ENCODE measurements around the gene CLSTN1. TPM values are rescaled to one million over a fixed set of nuclear protein-coding genes. Genes with fewer than 3 reads are reported as not detected.

The CLSTN1 gene
- total RNA-seq, 1 donor from 2014 or later: 51.1 TPM

DNA sequence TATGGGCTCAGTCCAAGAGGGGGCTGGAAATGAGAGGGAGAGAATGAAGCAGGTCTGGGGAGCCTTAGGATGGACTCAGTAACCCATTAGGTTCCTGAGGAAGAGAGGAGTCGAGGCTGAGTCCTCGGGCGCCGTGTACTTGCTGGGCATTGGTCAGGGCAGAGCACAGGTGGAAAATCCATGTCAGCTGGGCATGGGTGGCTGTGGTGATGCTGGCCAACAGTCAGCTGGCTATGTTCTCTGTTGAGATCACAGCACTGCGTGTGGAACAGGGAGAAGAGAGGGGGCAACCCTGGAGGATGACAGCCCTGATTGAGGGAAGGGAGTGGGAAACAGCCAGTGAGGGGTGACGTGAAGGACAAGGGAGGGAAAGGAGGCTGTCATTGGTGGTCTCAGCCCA lies 43.1 kb upstream of the CLSTN1 start:
- Histone ChIP-seq H3K4me3 (ENCODE audit: low read length in 3 of 3) (no peak overlapping the region), H3K36me3 (ENCODE audit: control insufficient read depth in 3 of 3, insufficient read depth in 3 of 3, low read length in 3 of 3) (peaks cover 0 to 26% (median 22%) of the 10 kb centered on the region in 3 donors), H3K4me1 (ENCODE audit: control insufficient read depth in 3 of 3, insufficient read depth in 3 of 3, low read length in 3 of 3) (peaks cover 8 to 14% (median 11%) of the 10 kb centered on the region in 3 donors), H3K27me3 (ENCODE audit: control insufficient read depth in 3 of 3, insufficient read depth in 3 of 3, low read length in 3 of 3) (no peaks in the 10 kb centered on the region), H3K9ac (ENCODE audit: low read depth in 1 of 3, low read length in 3 of 3) (no peak overlapping the region), H3K9me3 (ENCODE audit: control insufficient read depth in 3 of 3, low read length in 3 of 3) (no peaks in the 10 kb centered on the region), H3K27ac (ENCODE audit: low read depth, low read length) (no peak overlapping the region)

- H3K9ac ChIP-seq (ENCODE audit: low read depth in 1 of 3, low read length in 3 of 3): no peak overlapping the region
- no peak overlapping the region for H3K27ac ChIP-seq (ENCODE audit: low read depth, low read length)
- no peaks in the 10 kb centered on the region for H3K27me3 ChIP-seq (ENCODE audit: control insufficient read depth in 3 of 3, insufficient read depth in 3 of 3, low read length in 3 of 3)
- peaks cover 8 to 13% (median 11%) of the 10 kb centered on the region in 3 donors for H3K4me1 ChIP-seq (ENCODE audit: control insufficient read depth in 3 of 3, insufficient read depth in 3 of 3, low read length in 3 of 3)
- H3K36me3 ChIP-seq (ENCODE audit: control insufficient read depth in 3 of 3, insufficient read depth in 3 of 3, low read length in 3 of 3): peaks cover 0 to 21% (median 14%) of the 10 kb centered on the region in 3 donors
- no peak overlapping the region for H3K4me3 ChIP-seq (ENCODE audit: low read length in 3 of 3)
- no peaks in the 10 kb centered on the region for H3K9me3 ChIP-seq (ENCODE audit: control insufficient read depth in 3 of 3, low read length in 3 of 3)
Measured at GRCh38 chr1:9865724-9866123, 42.0 kb upstream of the CLSTN1 start.

DNA sequence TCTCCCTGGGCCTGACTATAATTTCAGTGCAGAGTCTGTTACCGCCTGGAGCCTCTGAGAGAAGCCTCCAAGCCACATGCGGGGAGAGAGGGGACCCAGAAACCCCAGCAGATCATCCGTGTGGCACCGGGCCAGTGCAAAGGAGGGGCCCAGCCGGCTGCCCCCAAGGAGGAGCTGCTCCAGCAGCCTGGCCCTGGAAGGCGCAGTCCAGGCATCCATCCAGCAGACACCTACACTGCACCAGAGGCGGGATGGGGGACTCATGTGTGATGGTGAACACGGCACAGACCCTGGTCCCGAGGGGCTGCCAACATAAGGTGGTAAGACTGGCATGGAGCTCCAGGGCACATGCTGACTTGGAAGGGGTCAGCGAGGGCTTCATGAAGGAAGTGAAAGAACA lies 39.6 kb upstream of the CLSTN1 start:
- H3K9me3 ChIP-seq (ENCODE audit: control insufficient read depth in 3 of 3, low read length in 3 of 3): no peaks in the 10 kb centered on the region
- H3K4me1 ChIP-seq (ENCODE audit: control insufficient read depth in 3 of 3, insufficient read depth in 3 of 3, low read length in 3 of 3): peaks cover 11 to 13% (median 11%) of the 10 kb centered on the region in 3 donors
- peak overlapping the region in 1 of 3 donors; percentile 23 for H3K9ac ChIP-seq (ENCODE audit: low read depth in 1 of 3, low read length in 3 of 3)
- no peak overlapping the region for H3K4me3 ChIP-seq (ENCODE audit: low read length in 3 of 3)
- no peak overlapping the region for H3K27ac ChIP-seq (ENCODE audit: low read depth, low read length)
- H3K27me3 ChIP-seq (ENCODE audit: control insufficient read depth in 3 of 3, insufficient read depth in 3 of 3, low read length in 3 of 3): no peaks in the 10 kb centered on the region
- H3K36me3 ChIP-seq (ENCODE audit: control insufficient read depth in 3 of 3, insufficient read depth in 3 of 3, low read length in 3 of 3): peaks cover 0 to 8% (median 4%) of the 10 kb centered on the region in 3 donors

- no peaks in the 10 kb centered on the region for H3K9me3 ChIP-seq (ENCODE audit: control insufficient read depth in 3 of 3, low read length in 3 of 3)
- peaks cover 0 to 9% (median 0%) of the 10 kb centered on the region in 3 donors for H3K36me3 ChIP-seq (ENCODE audit: control insufficient read depth in 3 of 3, insufficient read depth in 3 of 3, low read length in 3 of 3)
- H3K27me3 ChIP-seq (ENCODE audit: control insufficient read depth in 3 of 3, insufficient read depth in 3 of 3, low read length in 3 of 3): no peaks in the 10 kb centered on the region
- H3K27ac ChIP-seq (ENCODE audit: low read depth, low read length): no peak overlapping the region
- H3K4me3 ChIP-seq (ENCODE audit: low read length in 3 of 3): no peak overlapping the region
- H3K9ac ChIP-seq (ENCODE audit: low read depth in 1 of 3, low read length in 3 of 3): no peak overlapping the region
- peaks cover 9 to 13% (median 11%) of the 10 kb centered on the region in 3 donors for H3K4me1 ChIP-seq (ENCODE audit: control insufficient read depth in 3 of 3, insufficient read depth in 3 of 3, low read length in 3 of 3)
Measured at GRCh38 chr1:9861360-9861759, 37.6 kb upstream of the CLSTN1 start.

DNA sequence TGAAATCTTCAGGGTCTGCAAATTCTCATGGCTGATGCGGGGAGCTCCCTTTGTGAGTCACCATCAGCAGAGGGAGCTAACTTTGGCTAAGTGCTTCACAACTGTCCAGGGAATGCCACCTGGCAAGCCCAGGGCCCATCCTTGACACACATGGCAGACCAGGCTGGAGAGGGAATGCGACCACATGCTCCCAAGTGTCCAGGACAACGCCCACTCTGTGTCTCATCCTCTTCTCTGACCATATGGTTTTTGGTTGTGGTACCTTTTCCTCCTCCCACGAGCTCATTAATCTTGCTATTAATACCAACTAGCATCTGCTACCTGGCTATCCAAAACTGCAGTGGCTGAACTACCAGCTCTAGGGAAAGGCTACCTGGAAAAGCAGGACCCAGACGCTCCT lies 37.1 kb upstream of the CLSTN1 start:
- H3K27ac ChIP-seq (ENCODE audit: low read depth, low read length): no peak overlapping the region
- no peaks in the 10 kb centered on the region for H3K9me3 ChIP-seq (ENCODE audit: control insufficient read depth in 3 of 3, low read length in 3 of 3)
- H3K36me3 ChIP-seq (ENCODE audit: control insufficient read depth in 3 of 3, insufficient read depth in 3 of 3, low read length in 3 of 3): peaks cover 0 to 9% (median 0%) of the 10 kb centered on the region in 3 donors
- H3K4me1 ChIP-seq (ENCODE audit: control insufficient read depth in 3 of 3, insufficient read depth in 3 of 3, low read length in 3 of 3): peaks cover 9 to 11% (median 11%) of the 10 kb centered on the region in 3 donors
- H3K4me3 ChIP-seq (ENCODE audit: low read length in 3 of 3): no peak overlapping the region
- no peaks in the 10 kb centered on the region for H3K27me3 ChIP-seq (ENCODE audit: control insufficient read depth in 3 of 3, insufficient read depth in 3 of 3, low read length in 3 of 3)
- no peak overlapping the region for H3K9ac ChIP-seq (ENCODE audit: low read depth in 1 of 3, low read length in 3 of 3)

DNA sequence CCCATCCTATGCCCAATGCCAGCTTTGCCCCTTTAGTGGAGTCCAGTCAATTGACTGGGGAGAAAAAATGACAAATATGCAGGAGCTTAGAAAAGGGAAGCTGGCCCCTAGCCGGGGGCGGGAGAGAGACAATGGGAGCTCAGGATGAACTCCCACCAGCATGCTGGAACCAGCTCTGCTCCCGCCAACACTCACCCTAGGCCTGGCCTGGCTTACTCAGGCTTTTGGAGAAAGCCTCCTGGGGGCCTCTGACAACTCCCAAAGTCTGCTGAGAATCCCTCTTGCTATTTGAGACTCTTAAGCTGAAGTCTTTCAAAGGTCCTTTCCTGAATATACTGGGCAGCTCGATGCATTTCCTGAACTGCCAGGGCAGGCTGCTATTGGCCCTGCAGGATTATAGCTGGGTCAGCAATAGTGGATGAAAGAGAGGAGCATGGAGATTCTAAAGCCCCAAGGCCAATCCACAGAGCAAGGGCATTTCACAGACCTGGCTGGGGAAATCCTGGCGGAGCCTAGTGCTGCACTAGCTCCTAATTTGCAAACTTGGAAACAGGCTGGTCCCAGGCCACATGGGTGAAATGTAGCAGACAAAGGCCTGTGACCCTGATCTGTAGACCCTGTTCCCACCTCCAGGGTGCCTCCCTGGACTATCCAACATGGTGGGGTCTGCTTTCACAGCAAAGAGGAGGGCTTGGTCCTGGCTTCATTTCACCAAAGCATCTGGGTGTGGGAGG lies 35.7 kb upstream of the CLSTN1 start:
- peak overlapping the region in 1 of 3 donors; percentile 23 for H3K9ac ChIP-seq (ENCODE audit: low read depth in 1 of 3, low read length in 3 of 3)
- no peak overlapping the region for H3K27ac ChIP-seq (ENCODE audit: low read depth, low read length)
- no peak overlapping the region for H3K4me3 ChIP-seq (ENCODE audit: low read length in 3 of 3)
- H3K36me3 ChIP-seq (ENCODE audit: control insufficient read depth in 3 of 3, insufficient read depth in 3 of 3, low read length in 3 of 3): peaks cover 0 to 9% (median 0%) of the 10 kb centered on the region in 3 donors
- peaks cover 9 to 11% (median 10%) of the 10 kb centered on the region in 3 donors for H3K4me1 ChIP-seq (ENCODE audit: control insufficient read depth in 3 of 3, insufficient read depth in 3 of 3, low read length in 3 of 3)
- H3K9me3 ChIP-seq (ENCODE audit: control insufficient read depth in 3 of 3, low read length in 3 of 3): no peaks in the 10 kb centered on the region
- no peaks in the 10 kb centered on the region for H3K27me3 ChIP-seq (ENCODE audit: control insufficient read depth in 3 of 3, insufficient read depth in 3 of 3, low read length in 3 of 3)

DNA sequence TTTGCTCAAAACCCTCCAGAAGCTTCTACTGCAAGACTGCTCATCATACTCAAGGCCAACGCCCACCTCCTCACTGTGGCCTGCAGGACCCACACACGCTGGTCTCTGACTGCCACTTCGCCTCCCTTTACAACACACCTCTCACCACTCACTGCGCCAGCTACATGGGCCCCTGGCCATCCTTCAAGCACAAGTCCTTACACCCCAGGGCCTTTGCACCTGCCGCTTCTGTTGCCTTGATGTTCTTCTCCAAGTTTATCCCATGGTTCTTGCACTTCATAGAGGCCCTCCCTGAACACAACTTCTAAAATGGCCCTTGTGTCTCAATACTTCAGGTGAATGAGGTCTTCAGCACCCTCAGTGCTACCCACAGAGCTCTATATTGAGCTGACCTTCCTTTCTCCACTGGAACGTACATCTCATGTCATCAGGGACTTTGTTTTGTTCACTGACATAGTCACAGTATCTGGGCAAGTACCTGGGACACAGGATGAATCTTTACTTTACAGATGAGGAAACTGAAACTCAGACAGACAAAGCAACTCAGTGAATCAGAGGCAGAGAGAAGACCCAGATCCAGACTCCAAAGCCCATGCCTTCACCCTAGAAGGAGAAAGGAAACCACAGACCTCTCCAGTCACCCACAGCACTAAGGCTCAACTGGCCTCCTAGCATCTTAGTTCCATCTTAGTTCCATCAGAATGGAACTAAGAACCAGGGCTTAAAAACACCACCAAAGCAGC lies 34.7 kb upstream of the CLSTN1 start:
- H3K4me3 ChIP-seq (ENCODE audit: low read length in 3 of 3): no peak overlapping the region

GRCh38 chr1:9855186-9855585 lies 31.4 kb upstream of the CLSTN1 start:
- Histone ChIP-seq H3K27me3 (ENCODE audit: control insufficient read depth in 3 of 3, insufficient read depth in 3 of 3, low read length in 3 of 3) (no peaks in the 10 kb centered on the region), H3K4me1 (ENCODE audit: control insufficient read depth in 3 of 3, insufficient read depth in 3 of 3, low read length in 3 of 3) (peaks cover 0 to 3% (median 0%) of the 10 kb centered on the region in 3 donors), H3K4me3 (ENCODE audit: low read length in 3 of 3) (no peak overlapping the region), H3K9ac (ENCODE audit: low read depth in 1 of 3, low read length in 3 of 3) (no peak overlapping the region), H3K9me3 (ENCODE audit: control insufficient read depth in 3 of 3, low read length in 3 of 3) (no peaks in the 10 kb centered on the region), H3K27ac (ENCODE audit: low read depth, low read length) (no peak overlapping the region), H3K36me3 (ENCODE audit: control insufficient read depth in 3 of 3, insufficient read depth in 3 of 3, low read length in 3 of 3) (peaks cover 0 to 13% (median 0%) of the 10 kb centered on the region in 3 donors)

More for the DNA sequence above, 34.7 kb upstream of the CLSTN1 start:
- Histone ChIP-seq H3K36me3 (ENCODE audit: control insufficient read depth in 3 of 3, insufficient read depth in 3 of 3, low read length in 3 of 3) (peaks cover 0 to 10% (median 0%) of the 10 kb centered on the region in 3 donors), H3K9ac (ENCODE audit: low read depth in 1 of 3, low read length in 3 of 3) (no peak overlapping the region), H3K9me3 (ENCODE audit: control insufficient read depth in 3 of 3, low read length in 3 of 3) (no peaks in the 10 kb centered on the region), H3K4me1 (ENCODE audit: control insufficient read depth in 3 of 3, insufficient read depth in 3 of 3, low read length in 3 of 3) (peaks cover 2 to 4% (median 3%) of the 10 kb centered on the region in 3 donors), H3K27ac (ENCODE audit: low read depth, low read length) (no peak overlapping the region), H3K27me3 (ENCODE audit: control insufficient read depth in 3 of 3, insufficient read depth in 3 of 3, low read length in 3 of 3) (no peaks in the 10 kb centered on the region)

- Histone ChIP-seq H3K9ac (ENCODE audit: low read depth in 1 of 3, low read length in 3 of 3) (no peak overlapping the region), H3K4me1 (ENCODE audit: control insufficient read depth in 3 of 3, insufficient read depth in 3 of 3, low read length in 3 of 3) (no peaks in the 10 kb centered on the region), H3K27ac (ENCODE audit: low read depth, low read length) (no peak overlapping the region), H3K9me3 (ENCODE audit: control insufficient read depth in 3 of 3, low read length in 3 of 3) (no peaks in the 10 kb centered on the region), H3K4me3 (ENCODE audit: low read length in 3 of 3) (no peak overlapping the region), H3K27me3 (ENCODE audit: control insufficient read depth in 3 of 3, insufficient read depth in 3 of 3, low read length in 3 of 3) (no peaks in the 10 kb centered on the region), H3K36me3 (ENCODE audit: control insufficient read depth in 3 of 3, insufficient read depth in 3 of 3, low read length in 3 of 3) (peaks cover 0 to 12% (median 2%) of the 10 kb centered on the region in 3 donors)
Measured at GRCh38 chr1:9853249-9853595, 29.5 kb upstream of the CLSTN1 start.
